H1 (cell line): ENCODE data around the gene CDH6. TPM values are rescaled to one million over a fixed set of nuclear protein-coding genes. Genes with fewer than 3 reads are reported as not detected.

ENCODE experiments used
- BRCA1 ChIP-seq: IDR thresholded peaks from 2 replicates; pipeline ENCODE4 v1.6.1; 2012; ENCODE audit warnings: low read depth, low read length, improper control_type of control experiment
- CHD1 ChIP-seq: IDR thresholded peaks from 2 replicates; pipeline ENCODE4 v1.6.1; 2012; ENCODE audit warnings: low read depth, low read length, improper control_type of control experiment
- CHD7 ChIP-seq: fragments of 300-600 bp; sonication (generic); IDR thresholded peaks from 2 replicates; pipeline ENCODE4 v1.7.1; 2012; ENCODE audit warnings: low read length, moderate library complexity, mild to moderate bottlenecking, inconsistent platforms; ENCODE audit not compliant: insufficient replicate concordance
- E2F6 ChIP-seq: IDR thresholded peaks from 2 replicates; pipeline ENCODE4 v1.6.1; 2012; ENCODE audit warnings: inconsistent platforms
- KDM4A ChIP-seq: IDR thresholded peaks from one replicate; pipeline ENCODE4 v1.7.1; 2012; ENCODE audit warnings: low read depth, mild to moderate bottlenecking, moderate library complexity, low read length, inconsistent platforms; ENCODE audit not compliant: severe bottlenecking
- RFX5 ChIP-seq: IDR thresholded peaks from 2 replicates; pipeline ENCODE4 v1.6.1; 2011; ENCODE audit warnings: low read depth, low read length, improper control_type of control experiment, borderline replicate concordance
- TAF7 ChIP-seq: optimal IDR thresholded peaks from 2 replicates; pipeline ENCODE3; 2011; ENCODE audit warnings: low read depth, mild to moderate bottlenecking, inconsistent platforms, low read length, moderate library complexity, borderline replicate concordance
- TCF12 ChIP-seq: IDR thresholded peaks from 2 replicates; pipeline ENCODE4 v1.6.1; 2011; ENCODE audit warnings: low read depth, mild to moderate bottlenecking, low read length
- polyA plus RNA-seq, 7 experiments: library from polyadenylated mRNA; depleted of rRNA in 3 of 7; stranded (reverse) in 5 of 7; unstranded in 2 of 7; fragments of >200 nt in 5 of 7; fragments of 200-250 nt in 2 of 7; gene quantifications; 1 replicate in 5 of 7; 2 replicates in 1 of 7; 4 replicates in 1 of 7; pipeline versions ENCODE4 v1.2.1 to v1.2.3, GENCODE V29; 2011 to 2013; ENCODE audit warnings: missing spikeins in 2 of 7, mixed read lengths in 2 of 7
- total RNA-seq: library from RNA; stranded (reverse); fragmentation: NEBNext Ultra II Directional; extraction: Animal tissue kit (Norgen Biotek cat#: 25700); gene quantifications from 2 replicates; pipeline ENCODE4 v1.2.1, GENCODE V29; 2021
- TF ChIP-seq, protein P1 (sequence below), 3 experiments: IDR thresholded peaks; 1 replicate in 2 of 3; 2 replicates in 1 of 3; pipeline versions ENCODE4 v1.5.1 to v1.6.1; 2011; ENCODE audit warnings: low read length in 3 of 3, mild to moderate bottlenecking in 3 of 3, inconsistent platforms in 2 of 3, low read depth in 1 of 3, moderate library complexity in 1 of 3; ENCODE audit not compliant: insufficient read depth in 1 of 3; ENCODE audit errors: control extremely low read depth in 1 of 3

The CDH6 gene
- total and polyA plus RNA-seq, 2 of the 8 experiments (the other 6 are each of a cell fraction or from before 2014, with no cell fraction given): 1.4 to 1.9 TPM

DNA sequence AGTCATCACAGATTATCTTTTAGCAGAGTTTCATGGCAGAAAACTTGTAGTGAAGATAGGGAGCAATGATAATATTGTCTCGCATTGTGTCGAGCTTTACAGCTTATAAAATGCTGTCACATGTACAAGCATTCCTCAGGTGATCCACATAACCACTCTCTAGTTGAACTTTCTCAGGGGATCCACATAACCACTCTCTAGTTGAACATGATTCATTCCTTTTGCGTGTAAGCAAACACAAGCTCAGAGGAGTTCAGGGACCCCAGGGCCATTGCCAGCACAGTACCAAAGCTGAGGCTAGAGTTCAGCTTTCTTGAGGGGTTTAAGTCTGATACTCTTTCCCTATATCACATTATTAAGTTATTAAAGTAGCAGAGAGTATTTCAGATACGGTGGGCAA is 86.7 kb downstream of the CDH6 start (continued):
- TF ChIP-seq CHD7: no peak
- no peak for TF ChIP-seq KDM4A
- TF ChIP-seq TAF7: no peak
- no peak for TF ChIP-seq E2F6
- TF ChIP-seq, protein P1, sequence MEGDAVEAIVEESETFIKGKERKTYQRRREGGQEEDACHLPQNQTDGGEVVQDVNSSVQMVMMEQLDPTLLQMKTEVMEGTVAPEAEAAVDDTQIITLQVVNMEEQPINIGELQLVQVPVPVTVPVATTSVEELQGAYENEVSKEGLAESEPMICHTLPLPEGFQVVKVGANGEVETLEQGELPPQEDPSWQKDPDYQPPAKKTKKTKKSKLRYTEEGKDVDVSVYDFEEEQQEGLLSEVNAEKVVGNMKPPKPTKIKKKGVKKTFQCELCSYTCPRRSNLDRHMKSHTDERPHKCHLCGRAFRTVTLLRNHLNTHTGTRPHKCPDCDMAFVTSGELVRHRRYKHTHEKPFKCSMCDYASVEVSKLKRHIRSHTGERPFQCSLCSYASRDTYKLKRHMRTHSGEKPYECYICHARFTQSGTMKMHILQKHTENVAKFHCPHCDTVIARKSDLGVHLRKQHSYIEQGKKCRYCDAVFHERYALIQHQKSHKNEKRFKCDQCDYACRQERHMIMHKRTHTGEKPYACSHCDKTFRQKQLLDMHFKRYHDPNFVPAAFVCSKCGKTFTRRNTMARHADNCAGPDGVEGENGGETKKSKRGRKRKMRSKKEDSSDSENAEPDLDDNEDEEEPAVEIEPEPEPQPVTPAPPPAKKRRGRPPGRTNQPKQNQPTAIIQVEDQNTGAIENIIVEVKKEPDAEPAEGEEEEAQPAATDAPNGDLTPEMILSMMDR (IDR thresholded peaks at IDR 0.05; ENCODE audit: control extremely low read depth in 1 of 3, insufficient read depth in 1 of 3, low read depth in 1 of 3, low read length in 3 of 3): no peak
- TF ChIP-seq BRCA1: no peak
- TF ChIP-seq TCF12: no peak
- no peak for TF ChIP-seq RFX5
- TF ChIP-seq CHD1: no peak
